ENCODE measurements around the gene BPIFB2.

Gene BPIFB2

GRCh38 chr20:33032555-33032954, 25.1 kb downstream of the BPIFB2 start:
- peaks cover 0 to 2% (median 0%) of the 10 kb centered on the region in 5 experiments for H3K27me3 ChIP-seq (replicated peaks in 2 of 5; ENCODE audit: control insufficient read depth in 4 of 5, insufficient read depth in 5 of 5, low read length in 4 of 5)
- ChIA-PET POLR2A (no interaction called here), CTCF (interaction anchor here (1.0 to 1.4 kb wide), 2 partner anchors 13 to 43 kb away, joined by 3 to 4 read pairs; no protein-coding TSS in a partner anchor)
- WGBS (ENCODE audit: insufficient coverage): 93% methylated on average over 4 of the region's 6 CpGs
- H3K27ac ChIP-seq (ENCODE audit: insufficient read depth in 1 of 2, low read depth in 1 of 2, low read length in 2 of 2, poor library complexity in 1 of 2, severe bottlenecking in 2 of 2): no peak overlapping the region
- no peak overlapping the region for H3K4me3 ChIP-seq (ENCODE audit: control insufficient read depth in 1 of 7, extremely low read depth in 1 of 7, insufficient read depth in 4 of 7, low read depth in 2 of 7, low read length in 6 of 7)
- H3K36me3 ChIP-seq (ENCODE audit: control insufficient read depth in 4 of 4, insufficient read depth in 4 of 4, low read length in 3 of 4): no peaks in the 10 kb centered on the region
- no peak for DNase-seq
- H3K4me1 ChIP-seq (ENCODE audit: control extremely low read depth in 1 of 4, control insufficient read depth in 4 of 4, insufficient read depth in 4 of 4, low read length in 3 of 4): no peaks in the 10 kb centered on the region
- H3K9me3 ChIP-seq (ENCODE audit: control extremely low read depth in 1 of 5, control insufficient read depth in 4 of 5, insufficient read depth in 2 of 5, low read depth in 1 of 5, low read length in 4 of 5): peaks cover 0 to 6% (median 0%) of the 10 kb centered on the region in 5 experiments

DNA sequence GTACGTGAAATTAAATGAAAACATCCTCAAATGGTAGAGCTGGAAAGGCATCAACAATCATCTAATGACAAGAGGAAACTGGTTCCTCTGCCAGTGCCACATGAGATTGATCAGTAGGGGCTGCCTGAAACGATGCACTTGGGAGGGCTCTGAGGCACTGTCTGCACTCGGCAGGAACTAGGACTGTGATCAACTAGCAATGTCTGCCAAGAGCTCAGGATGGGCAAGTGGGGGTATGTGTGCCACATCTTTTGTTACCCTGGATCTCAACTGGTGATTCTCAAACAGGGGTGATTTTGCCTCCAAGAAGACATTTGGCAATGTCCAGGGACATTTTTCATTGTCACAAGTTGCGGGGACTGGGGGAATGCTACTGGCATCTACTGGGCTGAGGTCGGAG, 25.9 kb downstream of the BPIFB2 start:
- Histone ChIP-seq H3K27me3 (replicated peaks in 2 of 5; ENCODE audit: control insufficient read depth in 4 of 5, insufficient read depth in 5 of 5, low read length in 4 of 5) (peaks cover 0 to 2% (median 0%) of the 10 kb centered on the region in 5 experiments), H3K36me3 (ENCODE audit: control insufficient read depth in 4 of 4, insufficient read depth in 4 of 4, low read length in 3 of 4) (no peaks in the 10 kb centered on the region), H3K4me3 (ENCODE audit: control insufficient read depth in 1 of 7, extremely low read depth in 1 of 7, insufficient read depth in 4 of 7, low read depth in 2 of 7, low read length in 6 of 7) (no peak overlapping the region), H3K27ac (ENCODE audit: insufficient read depth in 1 of 2, low read depth in 1 of 2, low read length in 2 of 2, poor library complexity in 1 of 2, severe bottlenecking in 2 of 2) (no peak overlapping the region), H3K4me1 (ENCODE audit: control extremely low read depth in 1 of 4, control insufficient read depth in 4 of 4, insufficient read depth in 4 of 4, low read length in 3 of 4) (no peaks in the 10 kb centered on the region), H3K9me3 (ENCODE audit: control extremely low read depth in 1 of 5, control insufficient read depth in 4 of 5, insufficient read depth in 2 of 5, low read depth in 1 of 5, low read length in 4 of 5) (peaks cover 0 to 6% (median 0%) of the 10 kb centered on the region in 5 experiments)
- ChIA-PET CTCF (no interaction called here), POLR2A (no interaction called here)
- no peak for DNase-seq
- WGBS (ENCODE audit: insufficient coverage): 96% methylated on average over 4 of the region's 5 CpGs

DNA sequence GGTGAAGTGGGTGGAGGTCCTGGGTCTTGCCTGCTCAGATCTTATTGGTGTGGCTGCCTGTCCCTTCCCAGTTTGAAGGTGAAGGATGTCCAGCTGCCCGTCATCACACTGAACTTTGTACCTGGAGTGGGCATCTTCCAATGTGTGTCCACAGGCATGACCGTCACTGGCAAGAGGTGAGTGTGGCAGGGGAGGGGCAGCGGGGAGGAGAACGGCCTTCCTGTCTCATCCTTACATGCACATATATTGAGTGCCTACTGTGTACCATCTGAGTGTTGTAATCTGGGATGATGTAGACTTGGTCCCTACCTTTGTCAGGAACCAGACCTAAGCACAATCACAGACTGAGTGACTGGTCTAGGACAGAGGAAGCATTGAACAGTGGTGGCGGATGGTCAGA, 26.6 kb downstream of the BPIFB2 start:
- Histone ChIP-seq H3K36me3 (ENCODE audit: control insufficient read depth in 4 of 4, insufficient read depth in 4 of 4, low read length in 3 of 4) (no peaks in the 10 kb centered on the region), H3K4me3 (ENCODE audit: control insufficient read depth in 1 of 7, extremely low read depth in 1 of 7, insufficient read depth in 4 of 7, low read depth in 2 of 7, low read length in 6 of 7) (no peak overlapping the region), H3K27ac (ENCODE audit: insufficient read depth in 1 of 2, low read depth in 1 of 2, low read length in 2 of 2, poor library complexity in 1 of 2, severe bottlenecking in 2 of 2) (no peak overlapping the region), H3K9me3 (ENCODE audit: control extremely low read depth in 1 of 5, control insufficient read depth in 4 of 5, insufficient read depth in 2 of 5, low read depth in 1 of 5, low read length in 4 of 5) (peaks cover 0 to 6% (median 0%) of the 10 kb centered on the region in 5 experiments), H3K27me3 (replicated peaks in 2 of 5; ENCODE audit: control insufficient read depth in 4 of 5, insufficient read depth in 5 of 5, low read length in 4 of 5) (peaks cover 0 to 2% (median 0%) of the 10 kb centered on the region in 5 experiments), H3K4me1 (ENCODE audit: control extremely low read depth in 1 of 4, control insufficient read depth in 4 of 4, insufficient read depth in 4 of 4, low read length in 3 of 4) (no peaks in the 10 kb centered on the region)
- no peak for DNase-seq
- WGBS (ENCODE audit: insufficient coverage): 100% methylated on average over 3 of the region's 5 CpGs
- ChIA-PET CTCF (no interaction called here), POLR2A (no interaction called here)

- Histone ChIP-seq H3K27ac (ENCODE audit: insufficient read depth in 1 of 2, low read depth in 1 of 2, low read length in 2 of 2, poor library complexity in 1 of 2, severe bottlenecking in 2 of 2) (no peak overlapping the region), H3K27me3 (replicated peaks in 2 of 5; ENCODE audit: control insufficient read depth in 4 of 5, insufficient read depth in 5 of 5, low read length in 4 of 5) (peaks cover 0 to 2% (median 0%) of the 10 kb centered on the region in 5 experiments), H3K36me3 (ENCODE audit: control insufficient read depth in 4 of 4, insufficient read depth in 4 of 4, low read length in 3 of 4) (no peaks in the 10 kb centered on the region), H3K4me3 (ENCODE audit: control insufficient read depth in 1 of 7, extremely low read depth in 1 of 7, insufficient read depth in 4 of 7, low read depth in 2 of 7, low read length in 6 of 7) (no peak overlapping the region), H3K4me1 (ENCODE audit: control extremely low read depth in 1 of 4, control insufficient read depth in 4 of 4, insufficient read depth in 4 of 4, low read length in 3 of 4) (no peaks in the 10 kb centered on the region), H3K9me3 (ENCODE audit: control extremely low read depth in 1 of 5, control insufficient read depth in 4 of 5, insufficient read depth in 2 of 5, low read depth in 1 of 5, low read length in 4 of 5) (peaks cover 0 to 6% (median 0%) of the 10 kb centered on the region in 5 experiments)
- DNase-seq: no peak
- ChIA-PET POLR2A (no interaction called here), CTCF (no interaction called here)
- 93% methylated on average over 6 of the region's 6 CpGs for WGBS (ENCODE audit: insufficient coverage)
Measured at GRCh38 chr20:33034901-33035492, 27.5 kb downstream of the BPIFB2 start.

DNA sequence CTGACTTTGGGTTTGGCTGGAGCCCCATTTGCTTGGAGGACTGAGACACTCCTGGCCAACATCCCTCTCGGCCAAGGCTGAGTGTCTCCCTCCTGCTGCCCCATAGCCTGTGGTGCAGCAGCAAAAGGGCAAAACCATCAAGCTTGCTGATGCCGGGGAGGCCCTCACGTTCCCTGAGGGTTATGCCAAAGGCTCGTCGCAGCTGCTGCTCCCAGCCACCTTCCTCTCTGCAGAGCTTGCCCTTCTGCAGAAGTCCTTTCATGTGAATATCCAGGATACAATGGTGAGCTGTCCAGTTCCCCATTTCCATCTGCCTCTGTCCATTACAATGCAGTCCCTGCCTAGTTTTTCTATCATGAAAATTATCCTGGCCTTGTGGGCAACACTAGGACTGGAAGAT, 30.0 kb downstream of the BPIFB2 start:
- CTCF ChIA-PET: no interaction called here

GRCh38 chr20:33038243-33038642, 30.7 kb downstream of the BPIFB2 start:
- Histone ChIP-seq H3K4me3 (ENCODE audit: control insufficient read depth in 1 of 7, extremely low read depth in 1 of 7, insufficient read depth in 4 of 7, low read depth in 2 of 7, low read length in 6 of 7) (no peak overlapping the region), H3K9me3 (ENCODE audit: control extremely low read depth in 1 of 5, control insufficient read depth in 4 of 5, insufficient read depth in 2 of 5, low read depth in 1 of 5, low read length in 4 of 5) (peaks cover 0 to 4% (median 0%) of the 10 kb centered on the region in 5 experiments), H3K36me3 (ENCODE audit: control insufficient read depth in 4 of 4, insufficient read depth in 4 of 4, low read length in 3 of 4) (no peaks in the 10 kb centered on the region), H3K4me1 (ENCODE audit: control extremely low read depth in 1 of 4, control insufficient read depth in 4 of 4, insufficient read depth in 4 of 4, low read length in 3 of 4) (no peaks in the 10 kb centered on the region), H3K27ac (ENCODE audit: insufficient read depth in 1 of 2, low read depth in 1 of 2, low read length in 2 of 2, poor library complexity in 1 of 2, severe bottlenecking in 2 of 2) (no peak overlapping the region), H3K27me3 (replicated peaks in 2 of 5; ENCODE audit: control insufficient read depth in 4 of 5, insufficient read depth in 5 of 5, low read length in 4 of 5) (peaks cover 0 to 2% (median 0%) of the 10 kb centered on the region in 5 experiments)
- 97% methylated on average over 3 of the region's 4 CpGs for WGBS (ENCODE audit: insufficient coverage)
- CTCF ChIA-PET: no interaction called here
- POLR2A ChIA-PET: no interaction called here
- DNase-seq: no peak

More for the DNA sequence above, 30.0 kb downstream of the BPIFB2 start:
- no peak for DNase-seq
- 70% methylated on average over 2 of the region's 5 CpGs for WGBS (ENCODE audit: insufficient coverage)
- H3K4me1 ChIP-seq (ENCODE audit: control extremely low read depth in 1 of 4, control insufficient read depth in 4 of 4, insufficient read depth in 4 of 4, low read length in 3 of 4): no peaks in the 10 kb centered on the region
- H3K9me3 ChIP-seq (ENCODE audit: control extremely low read depth in 1 of 5, control insufficient read depth in 4 of 5, insufficient read depth in 2 of 5, low read depth in 1 of 5, low read length in 4 of 5): peaks cover 0 to 6% (median 0%) of the 10 kb centered on the region in 5 experiments
- H3K27ac ChIP-seq (ENCODE audit: insufficient read depth in 1 of 2, low read depth in 1 of 2, low read length in 2 of 2, poor library complexity in 1 of 2, severe bottlenecking in 2 of 2): no peak overlapping the region
- peaks cover 0 to 2% (median 0%) of the 10 kb centered on the region in 5 experiments for H3K27me3 ChIP-seq (replicated peaks in 2 of 5; ENCODE audit: control insufficient read depth in 4 of 5, insufficient read depth in 5 of 5, low read length in 4 of 5)
- POLR2A ChIA-PET: no interaction called here
- no peaks in the 10 kb centered on the region for H3K36me3 ChIP-seq (ENCODE audit: control insufficient read depth in 4 of 4, insufficient read depth in 4 of 4, low read length in 3 of 4)
- H3K4me3 ChIP-seq (ENCODE audit: control insufficient read depth in 1 of 7, extremely low read depth in 1 of 7, insufficient read depth in 4 of 7, low read depth in 2 of 7, low read length in 6 of 7): no peak overlapping the region

DNA sequence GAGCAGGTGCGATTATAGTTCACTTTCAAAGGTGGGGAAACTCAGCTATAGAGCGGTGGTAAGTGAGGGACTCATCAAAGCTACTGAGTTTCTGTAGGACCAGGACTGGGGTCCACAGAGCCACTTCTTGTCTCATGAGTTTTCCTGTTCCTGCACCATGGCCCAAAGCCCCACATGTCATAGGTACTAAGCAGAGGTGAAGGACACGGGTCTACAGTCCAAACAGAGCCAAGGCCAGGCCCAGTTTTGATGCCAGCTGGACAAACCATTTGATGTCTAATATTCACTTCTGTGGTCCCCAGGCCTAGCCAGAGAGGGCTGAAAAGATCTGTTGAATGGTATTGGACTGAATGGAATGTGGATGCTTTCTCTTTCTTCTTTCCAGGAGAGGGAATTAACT, 34.9 kb downstream of the BPIFB2 start:
- DNase-seq: no peak
- H3K36me3 ChIP-seq (ENCODE audit: control insufficient read depth in 4 of 4, insufficient read depth in 4 of 4, low read length in 3 of 4): no peaks in the 10 kb centered on the region
- ChIA-PET POLR2A (no interaction called here), CTCF (no interaction called here)
- 100% methylated on average over 3 of the region's 3 CpGs for WGBS (ENCODE audit: insufficient coverage)
- H3K4me1 ChIP-seq (ENCODE audit: control extremely low read depth in 1 of 4, control insufficient read depth in 4 of 4, insufficient read depth in 4 of 4, low read length in 3 of 4): no peaks in the 10 kb centered on the region
- no peak overlapping the region for H3K27ac ChIP-seq (ENCODE audit: insufficient read depth in 1 of 2, low read depth in 1 of 2, low read length in 2 of 2, poor library complexity in 1 of 2, severe bottlenecking in 2 of 2)
- no peak overlapping the region for H3K4me3 ChIP-seq (ENCODE audit: control insufficient read depth in 1 of 7, extremely low read depth in 1 of 7, insufficient read depth in 4 of 7, low read depth in 2 of 7, low read length in 6 of 7)
- H3K27me3 ChIP-seq (replicated peaks in 2 of 5; ENCODE audit: control insufficient read depth in 4 of 5, insufficient read depth in 5 of 5, low read length in 4 of 5): no peaks in the 10 kb centered on the region
- peaks cover 0 to 16% (median 6%) of the 10 kb centered on the region in 5 experiments for H3K9me3 ChIP-seq (ENCODE audit: control extremely low read depth in 1 of 5, control insufficient read depth in 4 of 5, insufficient read depth in 2 of 5, low read depth in 1 of 5, low read length in 4 of 5)
